Nephron progenitor cell (in vitro differentiated cells): ENCODE measurements around the gene NRXN2.

ENCODE experiments used
- DNase-seq: peaks from one replicate; pipeline ENCODE4 v3.0.0; 2021
- H3K27ac Mint-ChIP-seq: 2 replicates; pipeline ENCODE4 v1.8.0; 2021; ENCODE audit warnings: mild to moderate bottlenecking, moderate library complexity, mixed read lengths
- H3K27me3 Mint-ChIP-seq: 2 replicates; pipeline ENCODE4 v1.8.0; 2021; ENCODE audit warnings: mild to moderate bottlenecking, low read depth, mixed read lengths; ENCODE audit not compliant: poor library complexity
- H3K36me3 Mint-ChIP-seq: 2 replicates; pipeline ENCODE4 v1.8.0; 2021; ENCODE audit warnings: low read depth, mixed read lengths
- H3K4me1 Mint-ChIP-seq: 2 replicates; pipeline ENCODE4 v1.8.0; 2021; ENCODE audit warnings: mixed read lengths
- H3K4me3 Mint-ChIP-seq: 2 replicates; pipeline ENCODE4 v1.8.0; 2021; ENCODE audit warnings: mild to moderate bottlenecking, moderate library complexity, mixed read lengths
- H3K9me3 Mint-ChIP-seq: 2 replicates; pipeline ENCODE4 v1.8.0; 2021; ENCODE audit warnings: mild to moderate bottlenecking, moderate library complexity, mixed read lengths
- CTCF ChIP-seq: fragments of 200-600 bp; sonication (generic); IDR thresholded peaks from 2 replicates; pipeline ENCODE4 v1.5.0; 2021; ENCODE audit warnings: antibody characterized with exemption

The NRXN2 gene

GRCh38 chr11:64752175-64752970, 29.4 kb upstream of the NRXN2 start:
- H3K36me3 Mint-ChIP-seq: peaks cover 35% of the 10 kb centered on the region
- H3K9me3 Mint-ChIP-seq: no peaks in the 10 kb centered on the region
- peaks cover 56% of the 10 kb centered on the region for H3K4me1 Mint-ChIP-seq
- H3K27me3 Mint-ChIP-seq: peaks cover 19% of the 10 kb centered on the region
- no peak for TF ChIP-seq CTCF
- H3K27ac Mint-ChIP-seq: peak overlapping the region; percentile 61
- no peak for DNase-seq
- H3K4me3 Mint-ChIP-seq: peak overlapping the region; percentile 23

- peaks cover 35% of the 10 kb centered on the region for H3K36me3 Mint-ChIP-seq
- peaks cover 27% of the 10 kb centered on the region for H3K27me3 Mint-ChIP-seq
- no peak for DNase-seq
- H3K4me3 Mint-ChIP-seq: no peak overlapping the region
- no peak overlapping the region for H3K27ac Mint-ChIP-seq
- no peak for TF ChIP-seq CTCF
- H3K4me1 Mint-ChIP-seq: peaks cover 48% of the 10 kb centered on the region
- H3K9me3 Mint-ChIP-seq: no peaks in the 10 kb centered on the region
These were observed 28.6 kb upstream of the NRXN2 start for GRCh38 chr11:64751580-64751979.

GRCh38 chr11:64751136-64751535, 28.1 kb upstream of the NRXN2 start:
- Mint-ChIP-seq H3K4me3 (no peak overlapping the region), H3K27ac (no peak overlapping the region), H3K27me3 (peaks cover 31% of the 10 kb centered on the region), H3K4me1 (peaks cover 44% of the 10 kb centered on the region), H3K36me3 (peaks cover 35% of the 10 kb centered on the region), H3K9me3 (no peaks in the 10 kb centered on the region)
- no peak for TF ChIP-seq CTCF
- no peak for DNase-seq

GRCh38 chr11:64750361-64751054, 27.5 kb upstream of the NRXN2 start:
- peaks cover 35% of the 10 kb centered on the region for H3K36me3 Mint-ChIP-seq
- H3K4me3 Mint-ChIP-seq: no peak overlapping the region
- TF ChIP-seq CTCF: no peak
- no peak overlapping the region for H3K27ac Mint-ChIP-seq
- H3K27me3 Mint-ChIP-seq: peaks cover 37% of the 10 kb centered on the region
- no peak for DNase-seq
- no peaks in the 10 kb centered on the region for H3K9me3 Mint-ChIP-seq
- H3K4me1 Mint-ChIP-seq: peaks cover 39% of the 10 kb centered on the region

- Mint-ChIP-seq H3K4me3 (no peak overlapping the region), H3K4me1 (peaks cover 34% of the 10 kb centered on the region), H3K36me3 (peaks cover 35% of the 10 kb centered on the region), H3K27ac (no peak overlapping the region), H3K27me3 (peaks cover 56% of the 10 kb centered on the region), H3K9me3 (no peaks in the 10 kb centered on the region)
- DNase-seq: no peak
- TF ChIP-seq CTCF: no peak
These were observed 25.1 kb upstream of the NRXN2 start for GRCh38 chr11:64747961-64748665.
